Cardiac septum (tissue), 1 donor: ENCODE measurements around the gene ACAA1. TPM values are rescaled to one million over a fixed set of nuclear protein-coding genes. Genes with fewer than 3 reads are reported as not detected.
"Not testable (repeated sequence)": the region's sequence is repeated elsewhere in the genome, so short reads cannot be mapped to it uniquely, and the experiment has no call there.

Source experiments
- DNase-seq: peaks from one replicate; pipeline ENCODE4 v3.0.0-alpha.2; 2020; ENCODE audit warnings: low spot score
- intact Hi-C: fragments of 100-400 bp; cut with DNase I; formaldehyde crosslinking; loops from one replicate; pipeline ENCODE4 v1.14.0; 2022
- long read RNA-seq: library from polyadenylated mRNA; unstranded; transcript quantifications from one replicate; pipeline ENCODE4 v2.0.0, GENCODE V29; 2021
- total RNA-seq: library from RNA; stranded (reverse); fragmentation: NEBNext Ultra II Directional; extraction: Animal tissue kit (Norgen Biotek cat#: 25700); gene quantifications from one replicate; pipeline ENCODE4 v1.2.1, GENCODE V29; 2021
- donor health status: DM: no; HTN: no; CAD: no.

The ACAA1 gene, protein sequence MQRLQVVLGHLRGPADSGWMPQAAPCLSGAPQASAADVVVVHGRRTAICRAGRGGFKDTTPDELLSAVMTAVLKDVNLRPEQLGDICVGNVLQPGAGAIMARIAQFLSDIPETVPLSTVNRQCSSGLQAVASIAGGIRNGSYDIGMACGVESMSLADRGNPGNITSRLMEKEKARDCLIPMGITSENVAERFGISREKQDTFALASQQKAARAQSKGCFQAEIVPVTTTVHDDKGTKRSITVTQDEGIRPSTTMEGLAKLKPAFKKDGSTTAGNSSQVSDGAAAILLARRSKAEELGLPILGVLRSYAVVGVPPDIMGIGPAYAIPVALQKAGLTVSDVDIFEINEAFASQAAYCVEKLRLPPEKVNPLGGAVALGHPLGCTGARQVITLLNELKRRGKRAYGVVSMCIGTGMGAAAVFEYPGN
- 86.8 TPM for total RNA-seq
- long read RNA-seq, transcript ACAA1-202 (12 exons, 1,785 nt) = major isoform, 168 of 207 reads
- long read RNA-seq, partial matches to known transcripts = 5 of 207 reads
- long read RNA-seq, other reads (novel, unspliced or antisense) = 31 of 207 reads

DNA sequence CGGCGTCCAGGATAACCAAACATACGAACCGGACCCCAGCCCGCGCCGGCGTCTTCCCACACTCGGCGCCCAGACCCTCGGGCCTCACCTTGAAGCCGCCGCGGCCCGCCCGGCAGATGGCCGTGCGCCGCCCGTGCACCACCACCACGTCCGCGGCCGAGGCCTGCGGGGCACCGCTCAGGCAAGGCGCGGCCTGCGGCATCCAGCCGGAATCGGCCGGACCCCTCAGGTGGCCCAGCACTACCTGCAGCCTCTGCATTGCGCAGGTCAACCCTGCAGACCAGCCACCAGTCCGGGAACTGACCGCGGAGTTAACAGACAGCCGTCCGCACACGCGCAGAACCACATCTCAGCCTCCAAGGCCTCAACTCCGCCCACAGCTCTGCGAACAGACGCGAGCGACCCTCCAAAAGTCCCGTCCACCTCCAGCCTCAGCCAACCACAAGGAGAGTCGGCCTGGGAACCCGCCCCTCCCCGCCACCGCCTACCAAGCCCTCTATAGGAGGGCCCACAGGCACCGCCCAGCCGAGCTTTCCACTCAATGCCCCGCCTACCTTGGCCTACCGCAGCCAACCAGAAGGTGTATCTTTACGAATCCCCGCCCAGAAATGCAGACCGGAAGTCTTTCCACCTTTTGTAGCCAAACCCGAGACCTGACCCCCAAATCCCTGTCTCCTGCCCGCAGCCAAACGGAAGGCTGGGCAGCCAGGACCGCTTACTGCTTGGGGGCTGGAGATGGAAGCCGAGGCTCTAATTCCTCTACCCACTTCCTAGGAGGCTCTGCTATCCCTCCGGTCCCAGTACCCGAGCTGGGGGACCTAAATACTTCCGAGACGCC lies at the start of gene ACAA1:
Gene ACAA1 (minus strand): TSS at position 351 of the 838 bp plus-strand sequence. CDS start 92 bp downstream, at position 259.
- DNase-seq = peak; percentile 100
- intact Hi-C loops = loop anchor here (1.0 to 5.0 kb wide), 3 partner anchors 28 to 316 kb away; partner anchors contain the start of genes ACVR2B, OXSR1 and XYLB

- intact Hi-C loops = no loop called here
- no peak for DNase-seq
Observed at GRCh38 chr3:38177181-38177580, 40.3 kb upstream of the ACAA1 start.

DNA sequence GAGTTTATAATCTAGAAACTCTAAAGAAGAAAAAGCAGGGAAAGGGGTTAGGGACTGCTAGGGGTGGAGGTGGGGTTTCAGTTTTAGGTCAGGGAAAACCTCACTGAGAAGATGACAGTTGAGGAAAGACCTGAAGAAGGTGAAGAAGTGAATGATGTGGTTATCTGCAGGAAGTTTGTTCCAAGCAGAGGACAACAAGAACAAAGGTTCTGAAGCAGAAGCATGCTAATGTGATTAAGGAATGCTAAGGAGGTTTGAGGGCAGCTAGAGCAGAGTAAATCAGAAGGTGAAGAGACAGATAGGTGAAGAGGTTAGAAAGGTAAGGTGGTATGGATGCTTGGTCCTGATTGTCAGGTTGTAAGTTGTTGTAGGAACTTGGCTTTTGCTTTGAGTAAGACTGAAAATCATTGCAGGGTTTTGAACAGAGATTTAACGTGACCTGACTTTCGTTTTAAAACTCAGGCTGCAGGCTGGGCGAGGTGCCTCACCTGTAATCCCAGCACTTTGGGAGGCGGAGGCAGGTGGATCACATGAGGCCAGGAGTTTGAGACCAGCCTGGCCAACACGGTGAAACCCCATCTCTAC lies 37.0 kb upstream of the ACAA1 start:
- DNase-seq = no peak
- intact Hi-C loops = no loop called here

GRCh38 chr3:38171622-38172021 lies 34.7 kb upstream of the ACAA1 start:
- intact Hi-C loops = no loop called here
- no peak for DNase-seq

- intact Hi-C loops = no loop called here
- DNase-seq = no peak
Observed at GRCh38 chr3:38170722-38171121, 33.8 kb upstream of the ACAA1 start.

DNA sequence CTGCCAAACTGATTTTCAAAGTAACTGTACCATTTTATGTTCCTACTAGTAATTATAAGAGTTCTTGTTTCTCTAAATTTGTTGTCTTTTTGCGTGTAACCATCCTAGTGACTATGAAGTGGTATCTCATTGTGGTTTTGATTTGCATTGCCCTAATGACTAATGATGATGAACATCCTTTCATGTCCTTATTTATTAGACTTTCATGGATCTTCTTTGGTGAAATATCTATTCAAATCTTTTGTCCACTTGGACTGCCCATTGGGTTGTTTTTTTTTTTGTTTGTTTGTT lies 32.0 kb upstream of the ACAA1 start:
- intact Hi-C loops = loop anchor here (10.0 kb wide), 1 partner anchor 286 kb away; the partner anchor contains the start of gene ACVR2B
- no peak for DNase-seq

GRCh38 chr3:38168151-38169026 lies 31.5 kb upstream of the ACAA1 start:
- intact Hi-C loops = loop anchor here (10.0 kb wide), 1 partner anchor 286 kb away; the partner anchor contains the start of gene ACVR2B

GRCh38 chr3:38167591-38167990 lies 30.7 kb upstream of the ACAA1 start:
- DNase-seq = no peak
- intact Hi-C loops = loop anchor here (10.0 kb wide), 1 partner anchor 287 kb away; the partner anchor contains the start of gene ACVR2B

More at GRCh38 chr3:38168151-38169026, 31.5 kb upstream of the ACAA1 start:
- DNase-seq = no peak

- intact Hi-C loops = loop anchor here (1.0 to 10.0 kb wide), 2 partner anchors 29 to 289 kb away; partner anchors contain the start of genes ACAA1 and ACVR2B
Observed at GRCh38 chr3:38165722-38166387, 28.9 kb upstream of the ACAA1 start.

DNA sequence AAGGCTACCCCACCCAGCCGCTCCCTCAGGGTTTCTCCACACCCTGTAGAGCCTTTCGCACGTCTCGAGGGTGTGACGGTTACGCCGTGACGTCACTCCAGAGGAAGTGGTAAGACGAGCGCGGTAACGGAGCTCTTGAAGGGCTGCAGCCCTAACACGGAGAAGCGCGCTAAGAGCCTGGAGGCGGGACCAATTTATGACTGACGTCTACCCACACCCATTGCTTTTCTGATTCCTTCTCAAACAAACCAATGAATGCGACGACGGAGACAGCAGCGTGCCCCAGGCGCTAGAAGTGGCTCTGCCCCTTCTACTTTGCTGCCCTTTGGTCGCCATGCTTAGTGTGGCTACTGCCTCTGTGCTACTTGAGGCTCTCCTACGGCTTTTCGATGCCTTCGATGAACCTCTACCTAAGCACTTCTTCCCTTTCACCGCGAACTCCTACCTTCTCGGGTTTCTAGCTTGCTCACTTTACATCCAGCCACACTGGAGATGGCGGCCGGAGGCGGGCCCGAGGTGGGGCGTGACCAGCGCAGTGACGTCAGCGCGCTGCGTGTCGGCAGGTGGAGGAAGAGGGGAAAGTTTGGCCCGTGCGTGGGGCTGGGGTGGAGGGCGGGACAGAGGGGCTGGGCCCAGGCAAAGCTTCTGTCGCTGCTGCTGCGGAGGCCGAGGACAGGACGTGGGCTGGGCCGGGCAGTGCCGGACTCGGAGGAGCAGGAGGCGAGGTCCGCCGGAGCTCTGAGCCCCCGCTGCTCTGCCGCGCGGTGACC lies 28.2 kb upstream of the ACAA1 start, which contains the start of gene OXSR1:
Gene OXSR1 (plus strand): TSS at position 586 of the 770 bp plus-strand sequence. CDS start 340 bp downstream, outside the sequence.
- peak; percentile 99 for DNase-seq
- intact Hi-C loops = loop anchor here (1.0 to 10.0 kb wide), 2 partner anchors 28 to 290 kb away; partner anchors contain the start of genes ACAA1 and ACVR2B

More at GRCh38 chr3:38165722-38166387, 28.9 kb upstream of the ACAA1 start:
- DNase-seq = peak; percentile 86

GRCh38 chr3:38164643-38164951 lies 27.7 kb upstream of the ACAA1 start:
- intact Hi-C loops = loop anchor here (10.0 kb wide), 1 partner anchor 290 kb away; the partner anchor contains the start of gene ACVR2B
- DNase-seq = no peak

DNA sequence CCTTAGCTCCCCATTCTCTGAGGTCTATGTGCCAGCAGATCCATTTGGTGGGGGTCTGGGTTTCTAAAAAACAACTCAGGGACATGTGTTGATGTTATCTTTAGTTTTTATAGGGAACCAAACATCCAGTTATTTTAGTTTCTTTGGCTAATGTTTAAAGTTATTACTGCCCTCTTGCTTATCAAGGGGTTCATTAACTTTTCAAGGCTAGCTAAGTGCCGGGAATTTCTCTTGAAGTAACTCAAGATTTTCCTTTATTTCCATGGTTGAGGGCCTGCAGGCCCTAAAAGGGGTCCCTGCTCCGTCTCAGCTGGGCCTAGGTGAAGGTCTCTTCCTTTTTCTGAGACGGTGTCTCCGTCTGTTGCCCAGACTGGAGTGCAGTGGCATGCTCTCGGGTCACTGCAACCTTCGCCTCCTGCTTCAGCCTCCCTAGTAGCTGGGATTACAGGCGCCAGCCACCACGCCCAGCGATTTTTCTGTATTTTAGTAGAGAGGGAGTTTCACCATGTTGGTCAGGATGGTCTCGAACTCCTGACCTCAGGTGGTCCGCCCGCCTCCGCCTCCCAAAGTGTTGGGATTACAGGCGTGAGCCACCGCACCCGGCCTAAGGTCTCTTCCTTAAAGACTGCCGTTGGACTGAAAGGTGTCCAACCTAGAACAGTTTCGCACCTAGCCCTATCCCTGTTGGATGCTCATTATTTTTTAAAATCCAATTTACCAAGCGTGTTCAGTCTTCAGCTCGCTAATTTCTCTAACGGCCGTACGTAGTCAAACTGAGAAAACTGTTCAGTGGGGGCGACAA lies 27.1 kb upstream of the ACAA1 start:
- intact Hi-C loops = loop anchor here (10.0 kb wide), 1 partner anchor 291 kb away; the partner anchor contains the start of gene ACVR2B
- DNase-seq = no peak

DNA sequence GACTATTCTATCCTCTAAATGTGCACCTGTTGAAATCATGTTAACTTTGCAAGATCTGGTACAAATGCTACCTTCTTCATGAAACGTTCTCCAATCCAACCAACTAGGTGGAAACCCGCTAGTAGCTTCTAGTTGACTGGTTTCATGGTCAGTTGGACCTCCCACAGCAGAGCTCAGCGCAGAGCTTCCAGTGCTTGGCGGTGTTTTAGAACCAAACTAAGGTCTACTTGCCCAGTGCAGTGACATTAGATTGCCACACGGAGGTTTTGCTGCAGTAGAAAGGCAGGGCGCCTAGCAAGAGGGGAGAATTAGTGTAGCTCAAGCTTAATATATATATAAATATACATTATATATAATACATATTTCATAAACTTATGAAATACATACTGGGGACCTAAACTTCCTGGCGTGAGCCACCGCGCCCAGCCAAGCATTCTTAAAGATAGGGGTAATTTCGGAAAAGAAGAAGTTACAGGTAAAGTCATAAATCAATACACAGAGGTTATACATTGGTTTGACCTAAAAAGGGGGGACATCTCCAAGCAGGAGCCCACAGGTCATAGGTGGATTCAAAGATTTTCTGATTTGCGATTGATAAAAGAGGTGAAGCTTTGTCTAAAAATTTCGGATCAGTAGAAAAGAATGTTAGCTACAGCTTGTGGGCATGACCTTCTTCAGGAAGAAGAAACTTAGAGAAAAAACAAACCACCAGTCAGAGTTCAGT lies 26.4 kb upstream of the ACAA1 start:
- intact Hi-C loops = loop anchor here (10.0 kb wide), 1 partner anchor 292 kb away; the partner anchor contains the start of gene ACVR2B
- DNase-seq = no peak

GRCh38 chr3:38160704-38161103 lies 23.8 kb upstream of the ACAA1 start:
- not testable (repeated sequence) for DNase-seq
- intact Hi-C loops = loop anchor here (10.0 kb wide), 1 partner anchor 294 kb away; the partner anchor contains the start of gene ACVR2B

DNA sequence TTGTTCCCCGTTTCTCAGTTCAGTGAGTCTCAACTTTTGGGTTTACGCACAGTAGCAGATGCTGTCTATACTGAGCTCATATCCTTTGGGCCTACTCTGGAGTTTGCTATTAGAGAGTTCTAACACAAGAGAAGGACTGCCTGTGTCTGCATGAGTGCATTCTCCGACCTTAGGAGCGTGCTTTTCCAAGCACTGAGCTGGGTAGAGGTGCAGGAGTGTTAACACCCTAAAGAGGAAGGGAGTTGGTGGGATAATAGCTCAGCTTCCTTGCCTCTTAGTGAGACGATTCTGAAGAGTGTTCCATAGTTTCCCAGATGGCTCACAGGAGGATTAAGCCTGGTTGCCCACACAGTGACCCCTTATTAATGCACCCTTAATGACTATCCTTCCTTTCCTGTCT lies 21.5 kb upstream of the ACAA1 start:
- DNase-seq = no peak
- intact Hi-C loops = no loop called here

GRCh38 chr3:38157595-38157994 lies 20.7 kb upstream of the ACAA1 start:
- intact Hi-C loops = no loop called here
- DNase-seq = no peak
